GM21717 (cell line): Measurements from ENCODE around the gene MDP1.

Experiments
- ATAC-seq: cut with Tn5 transposase; IDR thresholded peaks from one replicate; pipeline ENCODE4 v1.9.1; 2021; ENCODE audit warnings: mild to moderate bottlenecking, moderate library complexity; ENCODE audit not compliant: unreplicated experiment

The MDP1 gene

DNA sequence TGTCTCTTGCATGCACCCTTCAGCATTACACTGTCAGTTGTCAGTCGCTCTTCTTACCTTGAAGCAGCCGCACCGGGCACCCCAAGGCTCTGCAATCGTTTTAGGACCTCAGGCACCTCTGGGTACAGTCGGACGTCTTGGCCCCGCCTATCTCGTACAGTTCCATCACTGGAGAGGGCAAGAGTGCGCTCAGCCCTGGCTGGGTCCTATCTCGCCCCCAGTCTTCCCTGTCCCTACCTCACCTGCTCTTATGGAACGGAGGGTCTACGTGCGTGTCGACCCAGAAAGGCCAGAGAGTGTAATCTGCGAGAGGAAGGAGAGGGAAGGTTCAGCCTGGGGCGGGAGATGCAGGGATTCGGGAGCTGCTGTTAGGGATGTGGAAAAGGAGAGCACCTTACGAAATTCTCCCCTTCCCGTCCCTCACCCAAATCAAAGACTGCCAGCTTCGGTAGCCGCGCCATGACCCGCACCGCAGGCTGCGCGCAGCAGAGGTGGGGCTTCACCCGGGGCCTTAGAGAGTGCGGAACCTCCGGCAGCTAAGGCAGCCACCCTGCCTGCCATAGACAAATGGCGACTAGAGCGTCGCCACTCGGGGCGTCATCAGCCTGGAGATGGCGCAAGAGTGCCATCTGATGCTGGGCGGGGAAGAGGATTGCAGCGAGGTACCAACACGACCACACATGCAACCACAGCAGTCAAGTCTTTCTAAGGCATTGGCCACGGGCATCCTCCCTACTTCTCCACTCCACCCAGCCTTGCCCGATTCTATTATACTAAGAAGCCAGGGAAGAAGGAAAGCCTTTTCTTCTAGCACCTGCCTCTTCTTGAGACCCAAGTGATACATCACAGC, at the start of gene MDP1:
Gene MDP1 (minus strand): TSS at position 572 of the 850 bp plus-strand sequence. CDS start 111 bp downstream, at position 461.
- ATAC-seq: peak; percentile 60

DNA sequence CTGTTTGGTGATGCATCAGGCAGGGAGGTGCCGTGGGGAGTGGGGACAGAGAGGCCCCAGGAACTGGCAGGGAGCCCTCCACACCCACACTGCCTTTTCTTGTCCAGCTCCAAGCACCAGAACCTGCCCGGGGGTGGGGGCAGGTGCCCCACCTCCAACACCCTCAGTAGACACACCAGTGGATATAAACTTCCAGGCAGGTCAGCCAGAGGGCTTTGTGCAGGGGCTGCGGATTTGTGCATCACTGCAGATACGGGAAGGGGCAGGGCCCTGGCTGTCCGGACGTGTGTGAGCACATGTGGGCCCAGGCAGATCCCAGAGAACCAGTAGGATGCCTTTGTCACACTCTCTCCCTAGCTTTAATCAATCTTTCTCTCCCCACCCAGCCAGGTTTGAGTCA, 48.4 kb upstream of the MDP1 start:
- no peak for ATAC-seq

DNA sequence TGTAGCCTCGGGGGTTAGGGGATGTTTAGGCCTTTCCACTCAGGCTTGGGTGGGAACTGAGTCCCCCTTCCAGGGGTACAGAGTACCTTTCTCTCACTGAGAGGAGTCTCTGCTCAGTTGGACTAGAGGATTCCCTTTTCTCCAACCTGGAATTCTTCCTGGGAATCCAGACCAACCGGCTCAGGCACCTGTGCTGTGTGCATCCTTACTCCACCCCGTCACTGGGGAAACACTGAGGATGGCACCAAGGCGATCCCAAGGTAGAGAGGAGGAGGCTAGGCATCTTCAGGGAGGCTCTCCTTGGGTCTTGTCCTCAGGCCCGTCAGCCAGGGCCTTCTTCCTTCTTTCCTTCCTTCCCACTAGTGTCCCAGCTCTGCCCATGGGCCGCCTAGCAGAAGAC, 48.0 kb upstream of the MDP1 start:
- ATAC-seq: no peak

DNA sequence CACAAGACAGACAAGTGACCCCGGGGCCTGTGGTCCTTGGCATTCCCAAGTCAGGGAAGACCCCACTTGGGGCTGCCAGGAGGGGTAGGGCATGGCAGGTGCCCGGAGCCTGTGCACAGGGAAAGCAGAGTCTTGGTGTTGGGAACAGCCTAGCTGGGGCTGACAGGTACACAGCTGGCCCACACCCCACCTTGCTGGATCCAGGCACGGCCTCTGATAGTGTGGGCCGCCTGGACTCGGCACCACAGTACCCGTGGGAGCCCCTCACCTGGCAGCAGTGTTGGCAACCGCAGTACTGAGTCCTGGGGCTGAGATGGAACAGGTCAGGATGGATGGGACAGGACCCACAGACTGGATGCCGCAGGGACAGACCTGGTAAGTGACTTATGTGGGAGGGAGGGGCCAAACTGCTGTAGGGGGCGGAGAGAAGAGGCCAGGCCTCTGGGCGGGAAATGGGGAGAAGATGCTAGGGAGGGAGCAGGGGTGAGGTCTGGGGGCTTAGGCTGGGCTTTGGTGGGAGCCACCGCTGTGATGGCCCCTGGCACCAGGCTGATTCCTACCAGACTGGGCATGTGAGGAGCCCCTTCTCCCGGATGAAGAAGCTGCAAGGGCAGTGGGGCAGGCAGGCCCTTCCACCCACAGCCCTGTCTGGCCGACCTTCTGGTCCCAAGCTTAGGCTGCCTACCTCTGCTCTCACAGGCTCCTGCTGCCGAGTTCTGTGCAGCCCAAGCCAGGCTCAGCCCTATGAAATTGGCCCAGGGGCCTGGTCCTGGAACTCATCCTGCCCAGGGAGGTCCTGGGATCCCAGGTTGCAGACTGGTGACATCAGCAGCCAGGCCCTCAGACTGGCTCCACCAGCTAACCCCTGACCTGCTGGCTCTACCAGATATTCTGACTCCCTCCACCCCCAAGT, 47.2 kb upstream of the MDP1 start, which contains the start of gene TGM1:
Gene TGM1 (minus strand): TSS at position 357 of the 913 bp plus-strand sequence. CDS start 825 bp downstream, outside the sequence.
- ATAC-seq: no peak

DNA sequence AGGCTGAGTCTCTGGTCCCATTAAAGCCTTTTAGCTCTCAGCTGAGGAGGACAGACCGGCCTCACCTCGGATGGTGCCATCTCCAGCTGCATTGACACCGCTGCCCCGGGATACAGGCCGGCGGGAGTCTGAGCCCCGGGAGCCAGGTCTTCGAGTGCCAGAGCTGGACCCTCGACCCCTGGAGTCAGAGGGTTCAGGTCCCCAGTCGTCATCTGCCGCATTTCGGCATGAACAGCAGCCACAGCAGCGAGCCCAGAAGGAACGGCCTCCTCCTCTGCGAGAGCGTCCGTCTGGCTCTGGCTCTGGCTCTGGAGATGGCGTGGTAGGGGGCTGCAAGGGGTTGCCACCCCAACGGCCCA, 46.1 kb upstream of the MDP1 start:
- ATAC-seq: no peak

DNA sequence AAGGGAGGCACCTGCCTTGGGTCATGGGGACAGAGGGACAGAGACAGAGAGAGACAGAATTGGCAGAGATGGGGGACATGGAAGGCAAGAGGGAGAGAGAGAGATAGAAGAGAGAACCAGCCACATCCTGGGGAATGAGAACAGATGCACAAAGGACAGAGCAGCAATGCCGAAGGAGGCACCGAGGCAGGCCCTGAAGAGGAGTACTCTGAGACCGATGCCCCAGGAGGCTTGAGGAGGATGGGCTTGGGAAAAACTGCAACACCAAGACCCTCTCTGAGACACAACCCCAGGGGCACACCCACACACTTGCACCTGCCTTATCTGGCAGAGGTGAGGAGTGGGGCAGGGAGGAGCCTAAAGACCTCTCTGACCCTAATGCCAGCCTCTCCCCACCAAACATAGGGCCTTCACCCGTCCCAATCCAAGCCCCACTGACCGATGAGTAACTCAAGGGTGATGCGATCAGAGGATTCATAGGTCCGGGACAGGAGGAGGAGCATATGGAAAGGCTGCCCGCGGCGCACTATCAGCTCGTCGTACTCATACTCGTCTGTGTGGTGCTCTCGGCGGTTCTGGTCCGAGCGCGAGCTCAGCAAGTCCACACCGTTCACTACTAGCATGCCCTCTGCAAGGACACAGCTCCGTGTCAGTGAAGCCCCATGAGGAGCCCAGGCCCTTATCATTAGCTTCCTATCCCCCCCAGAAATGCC, 45.5 kb upstream of the MDP1 start:
- ATAC-seq: no peak

DNA sequence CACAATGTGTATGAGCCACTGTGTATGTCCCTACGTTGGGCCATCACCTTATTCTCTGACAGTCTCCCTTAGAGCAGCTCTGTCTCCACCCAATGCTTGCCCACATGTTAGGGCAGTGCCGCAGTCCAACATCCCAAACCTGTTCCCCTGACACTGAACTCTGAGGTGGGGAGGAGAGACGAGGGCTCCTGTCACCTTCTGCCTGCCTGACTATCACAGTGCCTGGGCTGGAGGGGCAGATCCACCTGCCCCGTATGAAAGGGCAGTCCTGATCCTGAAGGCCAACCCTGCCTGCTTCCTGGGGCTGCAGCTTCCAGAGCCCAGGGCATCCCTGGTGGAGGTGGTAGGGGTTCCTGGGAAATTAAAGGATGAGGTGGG, 44.9 kb upstream of the MDP1 start:
- ATAC-seq: no peak

DNA sequence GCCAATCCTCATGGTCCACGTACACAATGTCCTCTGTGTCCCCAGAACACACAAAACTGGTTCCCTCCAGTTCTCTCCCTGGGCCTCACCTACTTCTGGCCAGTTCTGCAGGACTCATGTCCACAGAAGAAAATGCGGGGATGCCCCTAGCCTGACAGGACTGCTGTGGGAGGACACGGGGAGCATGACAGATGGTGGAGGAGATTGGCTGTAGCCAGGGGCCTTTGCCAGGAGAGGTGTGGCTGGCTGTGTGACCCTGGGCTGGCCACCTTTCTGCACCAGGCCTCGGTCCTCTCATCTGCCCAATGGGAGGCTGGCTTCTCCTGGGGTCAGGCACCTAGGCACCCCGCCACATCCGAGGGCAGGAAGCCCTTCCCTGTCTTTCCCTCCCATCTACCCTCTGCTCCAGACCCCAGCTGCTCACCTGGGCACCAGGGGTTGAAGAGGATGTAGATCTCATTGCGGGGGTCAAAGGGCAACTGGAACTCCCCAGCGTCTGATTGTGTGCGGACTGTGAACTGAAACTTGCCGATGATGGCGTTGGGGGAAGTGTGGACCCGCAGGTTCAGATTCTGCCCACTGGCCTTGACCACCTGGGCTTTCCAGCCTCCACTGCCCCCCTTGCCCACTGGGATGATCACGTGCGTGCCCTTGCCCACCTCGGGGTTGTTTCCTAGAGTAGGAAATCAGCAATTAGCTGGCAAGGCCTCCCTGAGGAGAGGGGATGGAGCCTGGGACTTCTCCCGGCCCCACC, 44.3 kb upstream of the MDP1 start:
- ATAC-seq: no peak

DNA sequence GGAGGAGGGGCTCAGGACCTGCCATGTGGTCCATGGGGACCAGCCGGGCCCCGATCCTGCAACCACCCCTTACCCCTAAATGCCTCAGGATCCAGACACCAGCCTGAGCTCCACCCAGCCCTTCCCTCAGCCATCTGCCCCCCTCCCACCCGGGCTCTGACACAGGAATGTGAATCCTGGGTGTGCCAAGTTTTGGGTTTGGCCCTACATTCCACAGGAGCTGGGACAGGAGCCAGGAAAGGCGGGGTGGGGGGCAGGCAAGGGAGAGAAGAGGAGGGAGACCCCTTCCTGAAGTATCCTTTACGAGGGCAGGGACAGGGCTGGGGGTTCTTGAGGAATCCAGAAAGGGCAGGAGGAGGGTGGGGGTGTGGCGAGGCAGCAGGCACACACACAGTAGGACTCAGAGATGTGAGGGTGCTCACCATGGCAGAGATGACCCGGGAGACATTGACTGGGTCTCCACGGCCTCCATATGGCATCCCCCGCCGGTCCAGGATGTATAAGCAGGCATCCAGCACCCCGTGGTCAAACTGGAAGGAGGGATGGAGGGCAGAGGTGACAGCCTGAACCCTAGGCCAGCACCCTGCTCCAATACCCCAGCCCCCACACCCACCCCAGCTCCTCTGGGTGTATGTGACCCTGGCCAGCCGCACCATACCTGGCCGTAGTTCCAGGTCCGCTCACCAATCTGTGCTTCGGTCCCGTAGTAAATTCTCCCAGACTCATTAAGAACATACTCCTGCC, 43.6 kb upstream of the MDP1 start:
- ATAC-seq: no peak

DNA sequence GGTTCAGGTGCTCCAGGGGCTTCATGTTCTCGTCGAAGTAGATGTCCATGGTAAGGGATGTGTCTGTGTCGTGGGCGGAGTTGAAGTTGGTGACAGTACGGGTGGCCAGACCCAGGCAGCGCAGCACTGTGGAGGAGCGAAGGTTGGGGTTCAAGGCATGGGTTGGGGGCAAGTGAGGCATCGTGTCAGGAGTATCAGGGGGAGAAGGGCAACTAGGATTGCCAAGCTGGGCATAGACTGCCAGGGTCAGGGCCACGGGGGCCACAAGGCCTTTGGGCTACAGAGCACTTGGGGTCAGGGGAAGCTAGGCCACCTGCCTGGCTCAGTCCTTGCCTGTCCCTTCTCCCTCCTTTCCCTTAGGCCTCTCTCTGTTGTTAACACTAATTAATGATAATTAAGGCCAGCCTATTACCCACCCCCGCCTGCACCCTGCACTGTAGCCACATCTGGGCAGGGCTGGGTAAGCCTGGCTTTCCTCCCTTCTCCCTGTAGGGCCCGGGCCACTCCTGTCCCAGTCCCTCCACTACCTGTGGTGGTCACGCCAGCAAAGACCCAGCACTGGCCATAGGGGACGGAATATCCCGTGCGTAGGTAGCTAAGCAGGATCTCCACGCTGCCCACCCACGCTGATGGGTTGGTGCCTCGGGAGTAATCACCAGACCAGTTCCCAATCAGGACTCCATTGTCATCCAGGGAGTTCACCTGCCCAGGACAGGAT, 42.8 kb upstream of the MDP1 start:
- no peak for ATAC-seq

DNA sequence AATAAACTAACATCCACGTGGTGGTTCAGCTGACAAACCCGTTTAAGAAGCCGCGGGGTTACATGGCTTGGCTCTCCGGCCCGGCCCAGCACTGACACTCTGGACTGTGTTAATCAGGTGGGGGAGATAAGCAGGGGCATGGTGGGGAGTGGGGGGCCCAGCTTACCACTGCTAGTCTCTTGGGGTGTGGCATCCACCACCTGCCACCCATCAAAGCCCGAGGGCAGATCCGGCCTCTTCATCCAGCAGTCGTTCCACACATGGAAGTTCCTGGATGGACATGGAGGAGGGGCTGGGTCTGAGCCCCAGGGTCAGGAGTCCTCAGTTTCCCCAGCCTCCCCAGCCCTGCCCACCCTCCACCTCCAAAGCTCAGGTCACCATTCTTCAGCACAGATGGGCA, 42.3 kb upstream of the MDP1 start:
- no peak for ATAC-seq

DNA sequence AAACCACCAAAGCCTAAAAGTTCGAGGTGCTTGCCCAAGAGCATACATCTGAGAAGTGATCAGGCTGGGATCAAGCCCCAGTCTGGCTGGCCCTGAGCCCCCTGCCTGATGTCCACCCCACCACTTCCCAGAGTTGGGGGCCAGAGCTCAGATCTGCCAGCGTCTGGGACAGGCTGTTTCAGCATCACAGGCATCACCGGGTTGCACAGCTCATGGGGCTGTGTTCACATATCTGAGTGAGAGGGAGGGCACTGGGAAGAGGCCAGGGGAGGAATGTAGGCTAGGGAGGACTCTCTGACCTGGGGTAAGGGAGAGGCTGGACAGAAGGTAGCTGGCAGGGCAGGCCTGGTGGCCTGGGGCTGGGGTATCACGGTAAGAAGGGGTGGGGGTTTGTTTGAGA, 41.1 kb upstream of the MDP1 start:
- ATAC-seq: no peak

DNA sequence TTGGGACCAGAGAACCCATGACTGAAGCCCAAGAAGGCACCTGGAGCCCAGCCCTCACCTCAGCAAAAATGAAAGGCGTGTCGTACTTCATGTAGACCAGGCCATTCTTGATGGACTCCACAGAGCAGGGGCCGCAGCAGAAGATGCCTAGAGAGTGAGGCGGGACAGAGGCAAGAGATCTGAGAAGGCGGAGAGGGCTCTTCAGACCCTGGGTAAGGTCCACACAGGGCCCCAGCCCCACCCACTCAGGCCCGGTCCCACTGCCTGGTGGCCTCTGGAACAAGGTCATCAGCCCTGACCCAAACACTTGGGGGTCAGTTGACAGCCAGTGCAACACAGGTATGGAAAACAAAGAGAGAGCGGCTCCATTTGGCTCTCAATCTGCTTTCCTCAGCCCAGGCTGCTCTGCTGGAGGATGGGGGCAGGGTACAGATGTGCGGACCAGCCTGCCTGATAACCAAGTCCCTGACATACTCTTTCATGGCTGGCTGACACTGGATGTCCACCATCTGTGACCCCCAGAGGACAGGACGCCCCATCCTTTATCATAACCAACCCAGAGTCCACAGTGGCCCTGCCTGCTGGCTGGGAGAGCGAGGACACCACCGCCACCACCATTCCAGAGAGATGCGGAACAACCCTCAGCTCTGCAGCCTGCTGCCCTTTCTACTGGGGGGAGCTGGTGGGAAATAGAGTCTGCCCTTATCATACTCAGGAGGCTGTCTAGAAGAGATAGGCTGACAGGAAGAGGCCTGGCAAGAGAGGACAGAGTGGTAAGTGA, 40.3 kb upstream of the MDP1 start:
- no peak for ATAC-seq

DNA sequence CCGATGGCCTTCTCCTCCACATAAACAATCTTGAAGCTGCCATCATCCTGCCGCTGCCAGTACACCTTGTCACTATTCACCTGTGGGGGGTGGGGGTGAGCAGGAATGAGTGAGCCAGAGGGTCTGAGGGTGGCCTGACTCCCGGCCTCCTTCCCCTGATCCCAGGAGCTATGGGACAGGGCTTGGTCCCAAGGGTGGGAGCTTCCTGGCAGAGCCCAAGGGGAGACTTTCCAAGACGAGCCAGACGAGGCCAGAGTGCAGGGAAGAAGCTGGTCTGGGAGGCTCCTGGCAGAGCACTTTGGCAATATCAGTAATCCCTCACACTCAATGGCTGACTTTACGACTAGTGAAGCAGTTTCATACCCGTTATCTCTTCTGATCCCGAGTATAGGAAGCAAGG, 39.6 kb upstream of the MDP1 start:
- ATAC-seq: no peak

DNA sequence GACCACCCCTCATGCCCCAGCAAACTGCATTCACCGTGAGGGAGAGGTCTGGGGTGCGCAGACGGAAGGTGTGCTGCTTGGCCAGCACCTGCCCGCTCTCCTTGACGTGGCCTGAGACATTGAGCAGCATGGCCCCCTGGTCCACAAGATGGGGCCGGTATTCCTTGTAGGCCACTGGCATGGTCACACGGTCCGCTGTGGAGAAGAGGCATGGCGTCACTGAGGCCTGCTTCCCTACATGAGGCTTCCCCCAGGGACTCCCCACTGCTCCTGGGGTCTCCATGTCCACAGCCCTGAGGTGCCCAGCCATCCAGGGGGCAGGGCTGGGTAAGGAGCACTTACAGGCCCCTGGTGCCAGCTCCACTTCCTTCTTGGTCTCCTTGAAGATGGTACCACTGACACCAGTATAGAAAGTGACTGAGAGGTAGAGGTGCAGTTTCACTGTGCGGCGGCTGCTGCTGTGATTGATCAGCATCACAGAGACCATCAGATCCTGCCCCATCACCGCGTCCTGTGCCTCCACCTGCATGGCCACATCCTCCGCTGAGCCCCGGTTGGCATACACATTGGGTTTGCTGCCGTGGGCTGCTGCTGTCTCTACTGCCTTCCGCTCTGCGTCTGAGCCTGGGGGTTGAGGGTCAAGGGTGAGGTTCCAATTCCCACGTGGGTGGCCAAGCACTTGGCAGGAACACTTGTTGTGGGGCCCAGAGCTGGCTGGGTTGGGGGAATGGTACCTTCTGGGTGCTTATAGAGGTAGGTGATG, 38.9 kb upstream of the MDP1 start:
- ATAC-seq: no peak

DNA sequence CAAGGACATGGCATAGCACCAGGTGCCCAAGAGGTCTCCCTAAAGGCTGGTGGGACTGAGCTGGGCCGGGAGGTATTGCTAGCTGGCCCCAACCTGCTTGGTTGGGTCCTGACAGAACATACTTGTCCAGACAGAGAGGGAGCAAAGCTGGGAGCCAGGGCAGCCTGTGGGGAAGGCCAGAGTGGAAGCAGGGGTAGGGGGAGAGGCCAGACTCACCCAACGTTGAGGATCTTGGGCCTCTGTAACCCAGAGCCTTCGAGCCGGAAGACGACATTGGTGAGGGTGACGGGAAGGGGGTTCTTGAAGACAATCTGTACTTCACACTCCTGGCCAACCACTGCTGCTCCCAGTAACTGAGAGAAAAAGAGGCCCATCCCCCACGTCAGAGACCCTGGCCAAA, 38.1 kb upstream of the MDP1 start:
- ATAC-seq: no peak

DNA sequence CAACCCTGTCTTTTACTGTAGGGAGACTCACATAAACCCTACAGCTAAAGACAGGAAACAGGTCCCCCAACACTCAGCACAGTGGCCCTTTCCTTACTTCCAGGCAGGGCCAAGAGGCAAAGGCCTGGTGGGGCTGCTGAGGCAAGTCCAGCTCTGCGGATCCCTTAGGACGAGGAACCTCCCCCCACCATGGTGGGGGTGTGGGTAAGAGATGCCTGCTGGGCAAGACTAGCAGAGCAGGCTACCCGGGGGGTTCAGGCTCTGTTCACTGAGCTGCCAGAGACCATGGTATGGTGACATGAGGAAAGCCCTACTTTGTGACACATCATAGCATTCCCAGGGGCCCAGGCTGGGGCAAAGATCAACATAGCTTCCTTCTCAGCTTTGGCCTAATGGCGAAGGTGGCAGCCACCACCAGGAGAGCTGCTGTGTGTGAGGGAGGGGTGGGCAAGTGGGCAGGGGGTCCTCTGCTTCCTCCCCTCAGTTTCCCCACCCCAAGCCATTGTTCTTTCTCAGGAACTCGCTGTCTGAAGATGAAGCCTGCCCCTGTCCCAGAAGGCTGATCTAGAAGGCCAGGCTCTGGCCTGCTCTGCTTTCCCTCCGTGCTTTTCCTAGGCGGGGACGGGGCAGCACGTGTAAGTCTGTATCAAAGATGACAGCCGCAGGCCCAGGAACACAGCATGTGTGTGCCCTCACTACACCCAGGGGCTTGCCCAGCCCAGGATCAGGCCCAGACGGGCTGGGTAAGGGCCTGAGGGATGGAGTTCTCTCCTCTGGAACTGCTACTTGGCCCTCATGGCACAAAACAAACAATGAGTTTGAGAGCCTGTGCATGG, 36.6 kb upstream of the MDP1 start:
- ATAC-seq: no peak
